Skeletal muscle satellite cell (primary cell): Measurements from ENCODE around the gene CAMSAP2.

Experiments used
- H3K27me3 ChIP-seq: 2 replicates; pipeline ENCODE4 v1.7.0; 2013; ENCODE audit warnings: low read length; ENCODE audit not compliant: control insufficient read depth, insufficient read depth
- H3K36me3 ChIP-seq: 2 replicates; pipeline ENCODE4 v1.7.0; 2013; ENCODE audit warnings: mild to moderate bottlenecking, control low read depth, low read length; ENCODE audit not compliant: insufficient read depth
- H3K4me1 ChIP-seq: 2 replicates; pipeline ENCODE4 v1.7.0; 2013; ENCODE audit warnings: low read length; ENCODE audit not compliant: control insufficient read depth, insufficient read depth
- H3K4me2 ChIP-seq: 2 replicates; pipeline ENCODE4 v1.7.0; 2013; ENCODE audit warnings: mild to moderate bottlenecking, low read length
- H3K4me3 ChIP-seq: 2 replicates; pipeline ENCODE4 v1.7.0; 2013; ENCODE audit warnings: low read length
- H3K9ac ChIP-seq: 2 replicates; pipeline ENCODE4 v1.7.0; 2013; ENCODE audit warnings: mild to moderate bottlenecking, low read depth, low read length, moderate library complexity
- H3K9me3 ChIP-seq: replicated peaks from 2 replicates; pipeline ENCODE4 v1.7.0; 2013; ENCODE audit warnings: mild to moderate bottlenecking, control low read depth, low read length

CAMSAP2 gene

DNA sequence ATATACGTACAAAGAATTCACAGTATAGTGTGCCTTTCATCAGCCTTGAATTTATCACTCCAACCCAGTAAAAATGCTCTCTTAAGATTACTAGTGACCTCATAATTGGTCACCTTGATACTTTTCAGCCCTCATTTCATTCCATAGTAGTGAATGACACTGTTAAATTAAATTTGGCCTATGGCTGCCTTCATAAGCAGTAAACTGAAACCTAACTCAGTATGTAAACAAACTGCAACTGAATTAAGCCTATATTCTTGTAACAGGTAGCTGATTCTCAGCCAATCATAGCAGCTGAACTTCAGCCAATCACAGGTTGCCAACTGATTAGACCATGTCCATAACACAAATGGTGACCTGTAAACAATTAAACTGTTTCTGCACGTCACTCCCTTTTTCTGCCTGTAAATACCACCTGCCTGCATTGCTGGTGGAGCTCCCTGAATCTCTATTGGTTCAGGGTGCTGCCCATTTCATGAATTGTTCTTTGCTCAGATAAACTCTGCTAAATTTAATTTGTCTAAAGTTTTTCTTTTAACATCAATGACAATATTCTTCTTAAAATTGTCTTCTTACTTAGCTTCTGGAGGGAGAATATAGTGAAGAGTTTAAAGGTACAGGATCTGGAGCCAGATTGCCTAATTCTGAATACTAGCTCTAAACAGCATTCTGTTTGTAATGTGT, 24.0 kb upstream of the CAMSAP2 start:
- H3K4me3 ChIP-seq = no peak overlapping the region
- no peak overlapping the region for H3K9ac ChIP-seq
- H3K9me3 ChIP-seq = no peaks in the 10 kb centered on the region

GRCh38 chr1:200720199-200720598, 18.5 kb upstream of the CAMSAP2 start:
- Histone ChIP-seq H3K9ac (no peak overlapping the region), H3K4me2 (no peak overlapping the region), H3K9me3 (no peaks in the 10 kb centered on the region), H3K4me3 (no peak overlapping the region), H3K4me1 (peaks cover 3% of the 10 kb centered on the region), H3K27me3 (peaks cover 5% of the 10 kb centered on the region), H3K36me3 (no peaks in the 10 kb centered on the region)

More for the DNA sequence above, 24.0 kb upstream of the CAMSAP2 start:
- peaks cover 5% of the 10 kb centered on the region for H3K27me3 ChIP-seq
- no peaks in the 10 kb centered on the region for H3K36me3 ChIP-seq
- no peak overlapping the region for H3K4me2 ChIP-seq
- no peaks in the 10 kb centered on the region for H3K4me1 ChIP-seq

DNA sequence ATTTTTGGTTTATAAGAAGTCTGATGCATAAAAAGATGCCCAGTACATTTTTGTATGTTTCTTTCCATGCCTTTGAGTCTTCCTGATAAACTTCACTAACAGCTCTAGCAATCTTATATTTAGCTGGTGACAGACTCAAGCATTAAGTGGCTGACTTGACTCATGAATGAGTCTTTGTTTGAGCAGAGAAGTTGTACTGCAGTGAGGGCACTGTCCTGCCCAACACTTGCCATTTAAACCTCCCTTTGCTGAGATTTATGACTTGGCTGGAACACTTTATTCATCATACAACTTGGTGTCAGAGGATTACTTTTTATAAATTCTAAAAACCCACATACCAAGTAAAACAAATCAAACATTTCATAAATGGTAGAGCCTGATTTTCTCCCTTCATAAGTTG, 14.6 kb upstream of the CAMSAP2 start:
- Histone ChIP-seq H3K27me3 (no peaks in the 10 kb centered on the region), H3K4me1 (peaks cover 3% of the 10 kb centered on the region), H3K4me2 (no peak overlapping the region), H3K36me3 (no peaks in the 10 kb centered on the region), H3K4me3 (no peak overlapping the region), H3K9ac (no peak overlapping the region), H3K9me3 (no peaks in the 10 kb centered on the region)

- no peaks in the 10 kb centered on the region for H3K27me3 ChIP-seq
- peaks cover 12% of the 10 kb centered on the region for H3K4me1 ChIP-seq
- H3K36me3 ChIP-seq = no peaks in the 10 kb centered on the region
- H3K4me3 ChIP-seq = no peak overlapping the region
- H3K4me2 ChIP-seq = no peak overlapping the region
- H3K9ac ChIP-seq = no peak overlapping the region
- no peaks in the 10 kb centered on the region for H3K9me3 ChIP-seq
These were observed 11.4 kb upstream of the CAMSAP2 start for GRCh38 chr1:200727257-200727656.

DNA sequence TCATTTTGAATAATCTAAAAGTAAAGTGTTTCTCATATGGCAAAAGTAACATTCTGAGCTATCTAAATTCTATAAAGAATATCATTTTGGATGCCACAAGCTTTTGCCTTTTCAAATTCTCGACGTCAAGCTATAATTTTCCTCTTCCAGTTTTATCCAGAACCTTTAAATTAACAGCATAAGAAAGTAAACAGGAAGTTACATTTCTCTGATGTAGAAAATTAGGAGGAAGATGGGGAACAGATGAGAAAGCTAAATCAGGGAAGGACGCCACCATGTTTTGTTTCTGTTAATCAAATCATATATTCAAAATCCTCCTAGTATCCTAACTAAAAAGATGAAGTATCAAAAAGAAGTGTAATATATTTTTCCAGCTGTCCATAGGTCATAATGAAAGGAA, 8.8 kb upstream of the CAMSAP2 start:
- Histone ChIP-seq H3K4me3 (no peak overlapping the region), H3K36me3 (no peaks in the 10 kb centered on the region), H3K9ac (peak overlapping the region; percentile 16), H3K4me2 (peak overlapping the region; percentile 61), H3K9me3 (no peaks in the 10 kb centered on the region), H3K4me1 (peaks cover 8% of the 10 kb centered on the region), H3K27me3 (no peaks in the 10 kb centered on the region)

GRCh38 chr1:200731654-200732332, 6.9 kb upstream of the CAMSAP2 start:
- H3K9ac ChIP-seq = no peak overlapping the region
- no peaks in the 10 kb centered on the region for H3K36me3 ChIP-seq
- no peak overlapping the region for H3K4me3 ChIP-seq
- H3K4me2 ChIP-seq = no peak overlapping the region
- H3K27me3 ChIP-seq = no peaks in the 10 kb centered on the region
- no peaks in the 10 kb centered on the region for H3K9me3 ChIP-seq
- H3K4me1 ChIP-seq = peaks cover 8% of the 10 kb centered on the region

- Histone ChIP-seq H3K4me2 (no peak overlapping the region), H3K27me3 (no peaks in the 10 kb centered on the region), H3K36me3 (no peaks in the 10 kb centered on the region), H3K4me1 (peaks cover 8% of the 10 kb centered on the region), H3K4me3 (no peak overlapping the region), H3K9ac (no peak overlapping the region), H3K9me3 (no peaks in the 10 kb centered on the region)
These were observed 6.3 kb upstream of the CAMSAP2 start for GRCh38 chr1:200732438-200732837.

- no peak overlapping the region for H3K4me3 ChIP-seq
- H3K27me3 ChIP-seq = no peaks in the 10 kb centered on the region
- peaks cover 16% of the 10 kb centered on the region for H3K4me1 ChIP-seq
- no peak overlapping the region for H3K4me2 ChIP-seq
- no peak overlapping the region for H3K9ac ChIP-seq
- no peaks in the 10 kb centered on the region for H3K9me3 ChIP-seq
- H3K36me3 ChIP-seq = no peaks in the 10 kb centered on the region
These were observed 4.8 kb upstream of the CAMSAP2 start for GRCh38 chr1:200733907-200734306.

DNA sequence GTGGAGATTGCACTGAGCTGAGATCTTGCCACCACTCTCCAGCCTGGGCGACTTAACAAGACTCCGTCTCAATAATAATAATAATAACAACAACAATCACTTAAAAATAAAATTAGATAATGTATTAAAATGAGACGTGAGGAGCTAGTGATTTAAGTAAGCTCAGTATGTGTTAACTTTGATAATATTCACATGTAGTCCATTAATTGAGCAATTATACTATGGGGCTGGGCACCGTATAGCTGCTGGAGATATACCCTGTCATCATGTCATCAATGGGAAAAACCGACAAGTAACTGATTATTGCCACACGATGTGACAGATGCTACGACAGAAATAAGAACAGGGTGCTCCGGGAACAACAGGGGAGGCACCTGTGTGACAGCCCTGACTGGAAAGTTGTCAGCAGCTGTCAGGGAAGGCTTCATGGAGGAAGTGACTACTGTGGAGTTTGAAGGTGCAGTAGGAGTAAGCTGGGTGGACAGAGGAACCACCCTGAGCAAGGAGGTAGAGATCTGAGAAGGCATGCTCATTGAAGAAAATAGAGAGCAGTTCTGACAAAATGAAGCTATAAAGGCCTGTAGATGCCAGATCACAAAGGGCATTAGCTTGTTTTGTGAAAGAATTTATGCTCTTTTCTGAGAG, 924 bp upstream of the CAMSAP2 start:
- Histone ChIP-seq H3K4me3 (peak overlapping the region; percentile 69), H3K36me3 (no peaks in the 10 kb centered on the region), H3K4me2 (peak overlapping the region; percentile 92), H3K9me3 (no peaks in the 10 kb centered on the region), H3K4me1 (peaks cover 24% of the 10 kb centered on the region), H3K9ac (peak overlapping the region; percentile 72), H3K27me3 (no peaks in the 10 kb centered on the region)

- Histone ChIP-seq H3K4me3 (peak overlapping the region; percentile 78), H3K36me3 (no peaks in the 10 kb centered on the region), H3K9me3 (no peaks in the 10 kb centered on the region), H3K27me3 (no peaks in the 10 kb centered on the region), H3K4me1 (peaks cover 25% of the 10 kb centered on the region), H3K9ac (peak overlapping the region; percentile 100), H3K4me2 (peak overlapping the region; percentile 80)
These were observed 407 bp downstream of the CAMSAP2 start for GRCh38 chr1:200738949-200739651.
